HG02885 (cell line): ENCODE results near the gene NYNRIN.
"Not testable (repeated sequence)": the region's sequence is repeated elsewhere in the genome, so short reads cannot be mapped to it uniquely, and the experiment has no call there.

Experiments
- ATAC-seq: cut with Tn5 transposase; IDR thresholded peaks from one replicate; pipeline ENCODE4 v1.9.1; 2021; ENCODE audit warnings: mild to moderate bottlenecking; ENCODE audit not compliant: unreplicated experiment, poor library complexity

The NYNRIN gene

GRCh38 chr14:24369463-24369862 lies 29.3 kb upstream of the NYNRIN start:
- no peak for ATAC-seq

DNA sequence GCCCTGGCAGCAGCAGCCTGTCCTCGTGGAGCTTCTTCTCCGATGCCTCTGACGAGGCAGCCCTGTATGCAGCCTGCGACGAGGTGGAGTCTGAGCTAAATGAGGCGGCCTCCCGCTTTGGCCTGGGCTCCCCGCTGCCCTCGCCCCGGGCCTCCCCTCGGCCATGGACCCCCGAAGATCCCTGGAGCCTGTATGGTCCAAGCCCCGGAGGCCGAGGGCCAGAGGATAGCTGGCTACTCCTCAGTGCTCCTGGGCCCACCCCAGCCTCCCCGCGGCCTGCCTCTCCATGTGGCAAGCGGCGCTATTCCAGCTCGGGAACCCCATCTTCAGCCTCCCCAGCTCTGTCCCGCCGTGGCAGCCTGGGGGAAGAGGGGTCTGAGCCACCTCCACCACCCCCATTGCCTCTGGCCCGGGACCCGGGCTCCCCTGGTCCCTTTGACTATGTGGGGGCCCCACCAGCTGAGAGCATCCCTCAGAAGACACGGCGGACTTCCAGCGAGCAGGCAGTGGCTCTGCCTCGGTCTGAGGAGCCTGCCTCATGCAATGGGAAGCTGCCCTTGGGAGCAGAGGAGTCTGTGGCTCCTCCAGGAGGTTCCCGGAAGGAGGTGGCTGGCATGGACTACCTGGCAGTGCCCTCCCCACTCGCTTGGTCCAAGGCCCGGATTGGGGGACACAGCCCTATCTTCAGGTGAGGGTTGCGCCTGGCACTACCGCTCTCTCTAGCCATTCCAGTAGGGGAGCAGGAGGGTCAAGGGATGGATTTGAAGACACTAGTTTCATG lies 28.7 kb upstream of the NYNRIN start:
- no peak for ATAC-seq

- ATAC-seq: no peak
Measured at GRCh38 chr14:24370748-24371147, 28.1 kb upstream of the NYNRIN start.

DNA sequence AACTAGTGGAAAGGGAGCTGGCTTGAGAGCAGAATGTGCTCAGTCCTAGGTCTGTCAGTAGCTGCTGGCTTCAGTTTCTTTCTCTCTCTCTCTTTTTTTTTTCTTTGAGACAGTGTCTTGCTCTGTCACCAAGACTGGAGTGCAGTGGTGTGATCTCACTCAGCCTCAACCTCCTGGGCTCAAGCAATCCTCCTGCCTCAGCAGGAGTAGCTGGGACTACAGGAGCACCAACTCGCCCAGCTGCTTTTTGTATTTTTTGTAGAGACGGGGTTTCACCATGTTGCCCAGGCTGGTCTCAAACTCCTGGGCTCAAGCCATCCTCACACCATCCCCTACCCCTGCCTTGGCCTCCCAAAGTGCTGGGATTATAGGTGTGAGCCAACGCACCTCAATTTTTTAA lies 27.2 kb upstream of the NYNRIN start:
- not testable (repeated sequence) for ATAC-seq

- no peak for ATAC-seq
Measured at GRCh38 chr14:24372701-24373416, 25.9 kb upstream of the NYNRIN start.

DNA sequence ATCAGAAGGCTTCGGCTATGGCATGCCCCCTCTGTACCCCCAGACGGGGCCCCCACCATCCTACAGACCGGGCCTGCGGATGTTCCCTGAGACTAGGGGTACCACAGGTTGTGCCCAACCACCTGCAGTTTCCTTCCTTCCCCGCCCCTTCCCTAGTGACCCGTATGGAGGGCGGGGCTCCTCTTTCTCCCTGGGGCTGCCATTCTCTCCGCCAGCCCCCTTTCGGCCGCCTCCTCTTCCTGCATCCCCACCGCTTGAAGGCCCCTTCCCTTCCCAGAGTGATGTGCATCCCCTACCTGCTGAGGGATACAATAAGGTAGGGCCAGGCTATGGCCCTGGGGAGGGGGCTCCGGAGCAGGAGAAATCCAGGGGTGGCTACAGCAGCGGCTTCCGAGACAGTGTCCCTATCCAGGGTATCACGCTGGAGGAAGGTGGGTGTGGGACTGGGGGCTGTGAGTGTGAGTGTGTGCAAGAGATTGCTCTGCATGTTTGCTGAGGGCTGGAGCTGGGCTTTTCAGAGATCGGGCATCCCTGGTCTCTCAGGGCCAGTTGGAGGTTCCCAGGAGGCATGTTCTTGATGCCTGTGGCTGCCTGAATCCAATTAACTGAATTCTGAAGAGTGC lies 22.2 kb upstream of the NYNRIN start:
- no peak for ATAC-seq

DNA sequence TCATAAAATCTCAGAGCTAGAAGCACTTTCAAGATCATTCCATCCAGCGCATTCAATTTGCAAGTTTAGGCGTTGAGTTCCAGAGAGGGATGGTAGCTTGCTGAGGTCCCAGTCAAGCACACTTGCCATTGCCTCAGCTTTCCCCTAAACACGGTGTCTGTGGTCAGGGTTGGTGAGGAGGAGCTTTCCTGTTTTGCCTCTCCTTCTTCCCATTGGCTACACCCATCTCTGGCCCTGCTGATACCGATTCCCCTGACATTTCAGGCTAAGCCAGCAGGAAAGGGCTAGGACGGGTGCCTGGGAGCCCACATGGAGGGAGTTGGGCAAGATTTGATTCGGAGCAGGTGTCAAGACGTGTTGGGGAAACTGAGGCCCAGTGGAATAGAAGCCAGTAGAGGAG lies 21.7 kb upstream of the NYNRIN start:
- ATAC-seq: no peak

GRCh38 chr14:24377657-24378056 lies 21.1 kb upstream of the NYNRIN start:
- no peak for ATAC-seq

DNA sequence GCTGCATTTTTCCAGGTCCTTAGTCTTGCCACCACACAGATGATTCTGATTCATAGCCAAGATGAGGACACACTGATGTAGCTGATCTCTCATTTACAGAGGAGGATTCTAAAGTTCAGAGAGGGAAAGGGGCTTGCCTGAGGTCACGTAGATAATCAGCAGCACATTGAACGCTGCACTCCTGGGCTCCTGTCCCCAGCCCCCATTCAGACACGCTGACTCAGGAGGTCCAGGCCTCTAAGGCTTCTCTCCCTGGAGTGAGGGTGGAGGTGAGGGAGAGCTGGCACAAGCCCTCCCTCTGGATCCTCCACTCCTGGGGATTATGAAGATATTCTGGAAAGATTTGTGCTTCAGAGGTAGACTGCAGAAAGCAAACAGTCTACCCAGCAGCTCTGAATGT lies 20.5 kb upstream of the NYNRIN start:
- no peak for ATAC-seq

DNA sequence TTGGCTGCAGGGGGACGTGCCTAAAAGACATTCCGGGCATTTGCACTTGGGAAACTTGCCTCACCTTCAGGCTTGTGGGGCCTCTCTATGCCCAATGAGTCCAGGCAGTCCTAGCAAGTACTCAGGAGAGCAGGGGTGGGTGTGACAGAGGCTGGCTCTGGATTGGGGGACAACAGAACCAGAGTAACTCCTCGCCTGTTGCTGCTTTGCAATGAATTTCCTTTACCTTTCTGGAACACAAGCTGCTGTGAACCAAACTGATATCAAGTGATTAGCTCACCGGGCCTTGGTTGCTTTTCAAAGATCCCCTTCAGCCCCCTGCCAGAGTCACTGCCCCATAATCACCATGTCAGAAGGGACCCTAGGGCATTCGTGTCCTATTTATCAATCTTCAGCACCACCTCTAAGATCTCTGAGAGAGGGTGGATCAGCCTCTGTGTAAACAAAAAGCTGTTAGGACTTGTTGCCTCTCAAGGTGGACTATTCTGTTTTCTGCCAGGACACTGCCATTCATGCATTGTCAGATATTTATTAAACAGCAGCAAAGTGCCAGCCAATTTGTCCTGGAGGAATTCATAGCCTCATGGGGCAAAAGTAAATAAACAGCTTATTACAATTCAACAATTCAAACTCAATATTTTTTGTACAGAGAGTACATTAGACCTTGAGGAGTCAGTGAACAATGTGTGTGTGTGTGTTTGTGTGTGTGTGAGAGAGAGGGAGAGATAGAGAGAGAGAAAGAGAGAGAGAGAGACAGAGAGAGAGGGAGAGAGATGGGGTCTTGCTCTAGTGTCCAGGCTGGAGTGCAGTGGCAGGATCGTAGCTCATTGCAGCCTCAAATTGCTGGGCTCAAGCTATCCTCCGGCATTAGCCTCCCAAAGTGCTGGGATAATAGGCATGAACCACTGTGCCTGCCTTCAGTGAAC lies 19.6 kb upstream of the NYNRIN start:
- no peak for ATAC-seq

DNA sequence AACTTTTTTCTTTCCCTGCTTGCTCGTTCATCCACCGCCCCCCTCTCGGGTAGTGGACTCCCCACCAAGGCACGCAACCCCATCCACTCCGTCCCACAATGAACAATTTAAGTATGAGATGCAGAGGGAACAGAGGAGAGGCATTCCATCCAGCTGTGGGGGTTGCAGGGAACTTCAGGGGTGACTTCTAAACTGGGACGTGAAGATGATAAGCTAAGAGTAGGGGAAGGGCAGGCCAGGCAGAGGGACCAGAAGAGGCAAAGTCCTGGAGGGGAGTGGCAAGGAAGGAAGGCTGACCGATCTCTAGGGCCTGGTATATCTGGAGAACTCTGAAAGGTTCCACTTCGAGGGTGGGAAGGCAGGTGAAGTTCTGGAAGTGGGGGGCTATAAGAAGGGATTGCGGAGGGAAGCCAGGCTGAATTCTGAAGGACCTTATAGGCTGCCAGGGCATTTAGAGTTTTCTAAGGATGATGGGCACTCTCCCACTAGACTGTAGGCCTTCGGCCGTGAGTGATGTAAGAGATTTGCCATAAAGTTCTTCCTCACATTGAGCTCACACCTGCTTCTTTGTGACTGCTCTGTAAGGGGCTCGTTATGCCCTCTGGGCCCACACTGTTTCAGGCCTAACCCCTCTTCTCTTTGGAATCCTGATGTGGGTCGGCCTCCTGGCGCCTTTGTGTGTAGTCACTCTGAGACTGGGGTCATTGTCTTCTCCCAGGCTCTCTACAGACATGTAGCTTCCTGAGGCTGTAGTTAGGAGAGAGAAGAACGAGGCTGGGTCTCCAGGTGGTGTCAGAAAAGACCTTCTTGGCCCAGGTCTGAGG lies 18.7 kb upstream of the NYNRIN start:
- ATAC-seq: no peak

- no peak for ATAC-seq
Measured at GRCh38 chr14:24381363-24382063, 17.3 kb upstream of the NYNRIN start.

DNA sequence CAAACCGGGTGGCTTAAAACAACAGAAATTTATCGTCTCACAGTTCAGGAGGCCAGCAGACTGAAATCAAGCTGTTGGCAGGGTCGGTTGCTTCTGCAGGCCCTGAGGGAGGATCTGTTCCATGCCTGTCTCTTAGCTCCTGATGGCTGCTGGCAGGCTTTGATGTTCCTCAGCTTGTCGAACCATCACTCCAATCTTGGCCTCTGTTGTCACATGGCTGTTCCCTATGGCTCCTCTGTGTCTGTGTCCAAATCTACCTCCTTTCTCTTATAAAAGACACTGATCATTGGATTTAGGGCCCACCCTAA lies 16.8 kb upstream of the NYNRIN start:
- ATAC-seq: no peak

DNA sequence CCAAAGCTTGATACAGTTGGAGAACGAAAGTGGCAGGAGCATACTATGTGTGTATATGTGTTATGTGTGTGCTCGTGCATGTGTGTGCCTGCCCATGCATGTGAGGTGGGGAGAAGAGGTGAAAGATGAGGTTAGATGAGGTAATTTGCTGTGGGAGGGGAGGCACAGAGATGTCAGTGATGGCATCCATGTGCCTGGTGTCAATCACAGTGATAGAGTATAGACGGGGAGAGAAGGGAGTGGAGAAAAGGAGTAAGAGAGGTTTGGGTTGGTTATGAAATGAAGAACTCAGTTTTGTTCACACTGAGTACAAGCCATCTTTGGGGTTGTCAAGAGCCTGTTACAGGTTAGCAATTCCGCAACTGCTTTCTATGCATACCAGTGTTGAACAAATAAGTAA lies 14.6 kb upstream of the NYNRIN start:
- ATAC-seq: no peak

DNA sequence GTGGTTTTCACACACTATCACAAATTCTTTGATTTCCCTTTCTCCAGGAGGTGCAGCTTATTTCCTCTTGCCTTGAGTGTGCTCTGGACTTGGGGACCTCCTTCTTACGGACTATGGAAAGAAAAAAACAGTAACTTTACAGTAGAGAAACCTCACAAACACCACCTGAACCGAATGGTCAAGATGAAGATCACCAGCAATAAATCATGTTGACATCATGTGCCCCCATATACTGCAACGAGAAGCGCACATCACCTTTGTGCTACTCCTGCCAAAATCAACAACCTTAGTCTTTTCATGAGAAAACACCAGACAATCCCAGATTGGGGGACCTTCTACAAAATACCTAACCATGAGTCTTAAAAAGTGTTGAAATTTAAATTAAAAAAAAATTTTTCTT lies 13.3 kb upstream of the NYNRIN start:
- ATAC-seq: no peak

- no peak for ATAC-seq
Measured at GRCh38 chr14:24387009-24387345, 11.8 kb upstream of the NYNRIN start.

GRCh38 chr14:24387579-24387978 lies 11.2 kb upstream of the NYNRIN start:
- not testable (repeated sequence) for ATAC-seq

- no peak for ATAC-seq
Measured at GRCh38 chr14:24388474-24389179, 10.2 kb upstream of the NYNRIN start.
